Measurements from ENCODE around the gene EPB41L2.

DNA sequence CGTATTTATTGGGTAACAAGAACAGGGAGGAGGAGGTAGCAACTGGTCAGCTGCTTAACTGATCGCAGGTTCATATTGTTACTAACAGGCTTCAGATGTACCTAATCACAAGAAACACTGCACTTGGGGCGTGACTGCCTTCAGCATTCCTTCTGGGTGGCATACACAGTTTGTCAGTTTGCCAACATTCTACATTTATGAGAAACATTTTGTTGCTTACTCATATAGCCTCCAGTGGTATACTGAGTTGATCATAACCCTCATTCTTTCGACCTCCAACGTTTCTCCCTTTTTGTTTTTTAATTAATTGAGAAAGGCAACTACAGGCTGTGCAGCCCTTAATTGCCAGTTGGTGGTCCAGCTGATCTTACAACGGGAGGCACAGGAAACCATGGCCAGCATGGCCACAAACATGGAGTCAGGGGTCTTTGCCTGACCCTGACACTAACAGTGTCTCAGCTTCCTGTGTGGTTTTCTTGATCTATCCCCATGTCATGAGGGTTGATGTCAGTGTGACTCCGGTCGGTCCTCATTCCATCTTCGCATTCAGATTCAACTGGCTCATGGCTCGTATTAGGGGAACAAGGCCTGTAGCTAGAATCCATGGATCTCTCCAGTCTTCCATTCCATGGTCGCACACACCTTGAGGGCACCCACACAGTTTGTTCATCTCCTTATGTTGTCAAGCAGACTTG, 9.4 kb downstream of the EPB41L2 start:
- TF ChIP-seq, protein P1, sequence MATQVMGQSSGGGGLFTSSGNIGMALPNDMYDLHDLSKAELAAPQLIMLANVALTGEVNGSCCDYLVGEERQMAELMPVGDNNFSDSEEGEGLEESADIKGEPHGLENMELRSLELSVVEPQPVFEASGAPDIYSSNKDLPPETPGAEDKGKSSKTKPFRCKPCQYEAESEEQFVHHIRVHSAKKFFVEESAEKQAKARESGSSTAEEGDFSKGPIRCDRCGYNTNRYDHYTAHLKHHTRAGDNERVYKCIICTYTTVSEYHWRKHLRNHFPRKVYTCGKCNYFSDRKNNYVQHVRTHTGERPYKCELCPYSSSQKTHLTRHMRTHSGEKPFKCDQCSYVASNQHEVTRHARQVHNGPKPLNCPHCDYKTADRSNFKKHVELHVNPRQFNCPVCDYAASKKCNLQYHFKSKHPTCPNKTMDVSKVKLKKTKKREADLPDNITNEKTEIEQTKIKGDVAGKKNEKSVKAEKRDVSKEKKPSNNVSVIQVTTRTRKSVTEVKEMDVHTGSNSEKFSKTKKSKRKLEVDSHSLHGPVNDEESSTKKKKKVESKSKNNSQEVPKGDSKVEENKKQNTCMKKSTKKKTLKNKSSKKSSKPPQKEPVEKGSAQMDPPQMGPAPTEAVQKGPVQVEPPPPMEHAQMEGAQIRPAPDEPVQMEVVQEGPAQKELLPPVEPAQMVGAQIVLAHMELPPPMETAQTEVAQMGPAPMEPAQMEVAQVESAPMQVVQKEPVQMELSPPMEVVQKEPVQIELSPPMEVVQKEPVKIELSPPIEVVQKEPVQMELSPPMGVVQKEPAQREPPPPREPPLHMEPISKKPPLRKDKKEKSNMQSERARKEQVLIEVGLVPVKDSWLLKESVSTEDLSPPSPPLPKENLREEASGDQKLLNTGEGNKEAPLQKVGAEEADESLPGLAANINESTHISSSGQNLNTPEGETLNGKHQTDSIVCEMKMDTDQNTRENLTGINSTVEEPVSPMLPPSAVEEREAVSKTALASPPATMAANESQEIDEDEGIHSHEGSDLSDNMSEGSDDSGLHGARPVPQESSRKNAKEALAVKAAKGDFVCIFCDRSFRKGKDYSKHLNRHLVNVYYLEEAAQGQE (IDR thresholded peaks at IDR 0.05; ENCODE audit: insufficient read depth in 1 of 2, low read depth in 2 of 2, low read length in 2 of 2): no peak
- TF ChIP-seq POLR2AphosphoS5 (IDR thresholded peaks at IDR 0.05; ENCODE audit: low read depth, low read length): no peak
- no peak for TF ChIP-seq SIN3A (IDR thresholded peaks at IDR 0.05; ENCODE audit: borderline replicate concordance, insufficient read depth, low read length)
- no peak for TF ChIP-seq TAF1 (IDR thresholded peaks at IDR 0.05; ENCODE audit: borderline replicate concordance, insufficient read depth, low read length)
- no peak for TF ChIP-seq FOXP2 (optimal IDR thresholded peaks at IDR 0.05; ENCODE audit: borderline replicate concordance, extremely low read depth, extremely low read length, insufficient read depth)
